AG09319 (cell line): Measurements from ENCODE around the gene SOD3.

Experiments
- DNase-seq: peaks from one replicate; pipeline ENCODE4 v3.0.0-alpha.2; 2010; ENCODE audit warnings: low read depth; ENCODE audit errors: extremely low read depth
- CTCF ChIP-seq: IDR thresholded peaks from 2 replicates; pipeline ENCODE4 v1.5.1; 2011; ENCODE audit warnings: low read depth, mild to moderate bottlenecking, inconsistent platforms, low read length, moderate library complexity

Gene SOD3

DNA sequence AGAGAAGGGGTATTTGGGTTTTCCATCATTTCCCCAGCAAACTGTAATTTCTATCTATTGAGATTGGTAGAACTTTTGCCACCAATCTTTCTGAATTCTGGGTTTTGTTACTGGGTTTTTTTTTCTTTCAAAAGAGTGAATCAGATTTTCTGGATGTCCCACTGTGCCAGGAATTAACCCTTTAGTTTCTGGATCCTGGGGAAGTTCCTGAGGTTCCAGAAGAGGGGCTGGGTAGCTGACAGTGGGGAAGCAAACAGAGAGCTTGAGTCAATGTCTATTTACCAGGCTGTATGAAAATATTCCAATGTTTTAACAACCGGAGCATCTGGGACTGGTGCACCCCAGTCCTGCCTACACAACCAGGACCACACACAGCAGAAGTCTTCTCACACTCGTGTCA lies 25.8 kb upstream of the SOD3 start:
- no peak for DNase-seq
- no peak for TF ChIP-seq CTCF

GRCh38 chr4:24770032-24770584 lies 25.3 kb upstream of the SOD3 start:
- no peak for DNase-seq
- no peak for TF ChIP-seq CTCF

- no peak for TF ChIP-seq CTCF
- DNase-seq = no peak
Observed at GRCh38 chr4:24770667-24771066, 24.7 kb upstream of the SOD3 start.

DNA sequence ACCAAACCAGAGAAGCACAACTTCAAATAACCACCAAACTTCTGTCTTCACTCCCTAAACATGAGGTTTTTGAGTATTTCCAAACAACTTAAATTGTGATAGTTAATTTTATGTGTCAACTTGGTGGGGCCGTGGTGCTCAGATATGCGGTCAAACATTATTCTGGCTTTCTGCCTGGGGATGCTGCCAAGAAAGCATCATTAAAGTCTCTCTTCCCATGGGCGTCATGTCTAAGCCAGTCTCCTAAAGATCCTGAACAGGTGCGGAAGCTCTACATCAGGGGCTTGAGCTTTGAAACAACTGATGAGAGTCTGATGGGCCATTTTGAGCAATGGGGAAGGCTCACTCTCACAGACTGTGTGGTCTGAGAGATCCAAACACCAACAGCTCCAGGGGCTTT lies 24.1 kb upstream of the SOD3 start:
- DNase-seq = no peak
- TF ChIP-seq CTCF = no peak

- TF ChIP-seq CTCF = no peak
- DNase-seq = no peak
Observed at GRCh38 chr4:24772061-24772705, 23.2 kb upstream of the SOD3 start.

- no peak for TF ChIP-seq CTCF
- no peak for DNase-seq
Observed at GRCh38 chr4:24772952-24773351, 22.4 kb upstream of the SOD3 start.

DNA sequence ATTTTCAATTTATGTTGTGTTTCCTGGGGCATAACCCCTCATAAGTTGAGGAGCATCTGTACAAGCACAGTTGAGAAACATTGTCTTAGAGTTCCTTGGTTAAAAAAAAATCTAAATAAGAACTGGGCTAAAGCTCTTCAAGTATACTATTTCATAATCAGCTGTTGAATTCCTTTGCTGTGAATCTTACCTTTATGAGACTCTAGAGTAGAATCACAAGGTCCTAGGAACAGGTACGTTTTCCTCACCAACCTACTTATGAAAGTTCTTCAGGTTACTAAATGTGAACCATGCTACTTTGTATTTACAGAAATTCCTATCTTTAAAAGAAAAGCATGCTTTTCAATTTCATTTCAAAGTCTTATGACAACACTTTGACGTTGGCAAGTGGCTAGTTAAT lies 20.9 kb upstream of the SOD3 start:
- DNase-seq = no peak
- no peak for TF ChIP-seq CTCF
